ENCODE measurements around the gene CNOT10.

DNA sequence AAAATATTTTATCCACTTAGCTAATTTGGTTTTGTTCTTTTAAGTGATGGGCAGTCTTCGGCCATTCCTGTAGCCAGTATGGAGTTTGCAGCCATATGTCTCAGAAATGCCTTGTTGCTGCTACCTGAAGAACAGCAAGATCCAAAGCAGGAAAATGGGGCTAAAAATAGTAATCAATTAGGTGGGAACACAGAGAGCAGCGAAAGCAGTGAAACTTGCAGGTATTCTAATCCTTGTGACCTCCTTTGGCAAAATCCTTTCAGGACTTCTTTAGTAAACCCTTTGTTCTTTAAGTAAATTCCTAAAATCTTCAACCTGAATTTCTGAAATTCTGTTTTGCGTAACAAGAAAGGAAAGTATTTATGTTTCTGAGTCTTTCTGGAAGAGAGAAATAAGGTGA, 49.8 kb downstream of the CNOT10 start:
- TF ChIP-seq, protein P1, sequence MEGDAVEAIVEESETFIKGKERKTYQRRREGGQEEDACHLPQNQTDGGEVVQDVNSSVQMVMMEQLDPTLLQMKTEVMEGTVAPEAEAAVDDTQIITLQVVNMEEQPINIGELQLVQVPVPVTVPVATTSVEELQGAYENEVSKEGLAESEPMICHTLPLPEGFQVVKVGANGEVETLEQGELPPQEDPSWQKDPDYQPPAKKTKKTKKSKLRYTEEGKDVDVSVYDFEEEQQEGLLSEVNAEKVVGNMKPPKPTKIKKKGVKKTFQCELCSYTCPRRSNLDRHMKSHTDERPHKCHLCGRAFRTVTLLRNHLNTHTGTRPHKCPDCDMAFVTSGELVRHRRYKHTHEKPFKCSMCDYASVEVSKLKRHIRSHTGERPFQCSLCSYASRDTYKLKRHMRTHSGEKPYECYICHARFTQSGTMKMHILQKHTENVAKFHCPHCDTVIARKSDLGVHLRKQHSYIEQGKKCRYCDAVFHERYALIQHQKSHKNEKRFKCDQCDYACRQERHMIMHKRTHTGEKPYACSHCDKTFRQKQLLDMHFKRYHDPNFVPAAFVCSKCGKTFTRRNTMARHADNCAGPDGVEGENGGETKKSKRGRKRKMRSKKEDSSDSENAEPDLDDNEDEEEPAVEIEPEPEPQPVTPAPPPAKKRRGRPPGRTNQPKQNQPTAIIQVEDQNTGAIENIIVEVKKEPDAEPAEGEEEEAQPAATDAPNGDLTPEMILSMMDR (IDR thresholded peaks at IDR 0.05): no peak
- TF ChIP-seq POLR2AphosphoS5 (IDR thresholded peaks at IDR 0.05) (no peak), EP300 (IDR thresholded peaks at IDR 0.05) (no peak), POLR2A (IDR thresholded peaks at IDR 0.05) (no peak)
